HG02870 (cell line): Measurements from ENCODE around the gene HOXA3.

ENCODE experiments used
- ATAC-seq: cut with Tn5 transposase; IDR thresholded peaks from one replicate; pipeline ENCODE4 v1.9.1; 2021; ENCODE audit warnings: mild to moderate bottlenecking, moderate library complexity; ENCODE audit not compliant: unreplicated experiment

HOXA3 gene

DNA sequence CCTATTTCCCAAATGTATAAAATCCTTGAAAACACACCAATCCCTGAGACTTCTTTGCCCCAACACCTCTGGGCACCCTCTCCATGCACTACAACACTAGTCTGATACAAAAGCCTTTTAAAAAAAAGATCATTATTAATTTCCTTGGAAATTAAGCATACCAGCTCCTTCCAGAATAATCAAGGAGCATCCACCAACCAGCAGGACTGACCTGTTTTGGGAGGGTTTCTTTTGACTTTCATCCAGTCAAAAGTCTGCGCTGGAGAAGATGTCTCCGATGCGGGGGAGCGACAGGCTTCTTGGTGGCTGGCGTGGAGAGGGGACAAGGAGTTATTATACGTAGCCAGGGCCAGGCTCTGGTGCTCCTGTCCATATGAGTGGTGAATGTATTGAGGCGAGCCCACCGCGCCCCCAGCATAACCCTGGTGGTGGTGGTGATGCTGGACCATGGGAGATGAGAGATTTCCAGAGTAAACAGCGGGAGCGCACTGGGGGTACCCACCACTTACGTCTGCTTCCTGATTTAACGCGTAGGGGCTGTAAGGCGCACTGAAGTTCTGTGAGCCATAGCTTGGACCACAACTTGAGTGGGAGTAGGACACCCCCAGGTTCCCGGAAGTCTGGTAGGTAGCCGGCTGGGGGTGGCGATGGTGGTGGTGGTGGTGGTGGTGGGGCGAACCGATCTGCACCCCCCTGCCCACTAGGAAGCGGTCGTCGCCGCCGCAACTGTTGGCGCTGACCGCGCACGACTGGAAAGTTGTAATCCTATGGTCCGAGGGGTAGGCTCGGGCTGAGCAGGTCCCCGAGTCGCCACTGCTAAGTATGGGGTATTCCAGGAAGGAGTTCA lies 57.1 kb downstream of the HOXA3 start:
- ATAC-seq: peak; percentile 10

DNA sequence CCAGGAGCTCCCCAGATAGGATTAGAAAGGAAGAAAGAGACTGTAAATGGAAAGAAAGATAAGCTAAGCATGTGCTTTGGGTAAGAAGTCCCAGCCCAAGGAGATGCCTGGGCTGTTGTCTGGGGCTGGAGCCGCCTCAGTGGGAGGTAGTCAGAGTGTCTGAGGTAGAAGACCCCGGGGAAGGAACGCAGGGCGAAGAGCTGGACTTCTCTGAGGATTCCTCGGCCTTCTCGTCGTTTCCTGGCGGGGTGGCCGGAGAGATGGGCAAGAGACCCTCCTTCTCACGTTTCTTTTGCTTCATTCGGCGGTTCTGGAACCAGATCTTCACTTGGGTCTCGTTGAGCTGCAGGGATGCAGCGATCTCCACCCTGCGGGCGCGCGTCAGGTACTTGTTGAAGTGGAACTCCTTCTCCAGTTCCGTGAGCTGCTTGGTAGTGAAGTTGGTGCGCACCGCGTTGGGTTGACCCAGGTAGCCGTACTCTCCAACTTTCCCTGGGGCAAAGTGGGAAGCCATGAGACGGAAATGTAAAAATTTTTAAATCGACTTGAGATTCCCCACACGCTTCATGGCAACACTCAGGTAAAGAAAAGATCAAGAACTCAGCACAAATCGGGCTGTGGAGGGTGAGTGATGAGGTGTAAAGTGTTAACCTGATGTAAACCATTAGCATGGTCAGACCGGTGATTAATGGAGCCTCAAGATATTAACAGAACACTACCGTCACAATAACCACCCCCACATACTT lies 57.9 kb downstream of the HOXA3 start:
- no peak for ATAC-seq

DNA sequence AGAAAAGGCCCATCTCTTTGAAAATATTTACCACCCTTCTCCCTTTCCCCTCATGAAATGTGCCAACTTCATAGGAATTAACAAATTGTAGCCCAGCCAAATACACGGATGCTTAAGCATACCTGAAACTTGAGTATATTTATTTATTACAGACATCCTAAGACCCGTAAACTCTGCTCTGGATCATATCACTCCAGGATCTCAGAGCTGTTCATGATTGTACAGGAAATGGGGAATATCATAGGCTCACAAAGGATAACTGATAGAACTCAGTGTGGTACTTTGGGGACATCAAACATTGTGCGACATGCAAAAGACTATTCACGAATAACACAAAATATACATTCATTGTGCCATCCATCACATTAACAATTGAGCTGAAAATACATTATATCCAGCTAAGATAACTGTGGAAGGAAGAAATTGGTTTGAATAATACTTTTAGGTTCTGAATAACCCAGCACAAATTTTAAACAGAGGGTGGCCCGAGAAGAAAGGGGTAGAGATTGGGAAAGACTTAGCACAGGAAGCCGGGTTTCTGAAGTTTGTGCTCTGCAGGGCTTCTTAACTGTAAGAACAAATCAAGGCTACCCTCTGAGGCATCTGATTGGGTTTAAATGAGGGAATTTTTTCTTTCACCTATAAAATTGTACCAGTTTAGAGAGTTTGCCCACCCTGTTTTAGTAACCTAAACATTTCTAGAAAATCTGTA lies 59.0 kb downstream of the HOXA3 start:
- no peak for ATAC-seq

DNA sequence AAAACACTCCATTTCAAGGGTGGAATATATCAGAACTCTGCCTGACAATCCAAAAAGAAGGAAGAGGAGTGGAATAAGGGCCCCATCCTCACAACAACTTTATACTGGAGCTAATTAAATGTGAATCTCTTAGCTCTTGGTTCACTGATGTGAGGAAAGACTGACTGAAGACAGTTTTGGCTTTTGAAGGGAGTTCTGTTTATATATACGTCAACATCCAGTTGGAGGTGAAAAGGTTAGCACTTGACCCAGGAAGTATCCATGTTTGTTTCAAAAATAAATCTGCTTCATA lies 59.6 kb downstream of the HOXA3 start:
- ATAC-seq: no peak

DNA sequence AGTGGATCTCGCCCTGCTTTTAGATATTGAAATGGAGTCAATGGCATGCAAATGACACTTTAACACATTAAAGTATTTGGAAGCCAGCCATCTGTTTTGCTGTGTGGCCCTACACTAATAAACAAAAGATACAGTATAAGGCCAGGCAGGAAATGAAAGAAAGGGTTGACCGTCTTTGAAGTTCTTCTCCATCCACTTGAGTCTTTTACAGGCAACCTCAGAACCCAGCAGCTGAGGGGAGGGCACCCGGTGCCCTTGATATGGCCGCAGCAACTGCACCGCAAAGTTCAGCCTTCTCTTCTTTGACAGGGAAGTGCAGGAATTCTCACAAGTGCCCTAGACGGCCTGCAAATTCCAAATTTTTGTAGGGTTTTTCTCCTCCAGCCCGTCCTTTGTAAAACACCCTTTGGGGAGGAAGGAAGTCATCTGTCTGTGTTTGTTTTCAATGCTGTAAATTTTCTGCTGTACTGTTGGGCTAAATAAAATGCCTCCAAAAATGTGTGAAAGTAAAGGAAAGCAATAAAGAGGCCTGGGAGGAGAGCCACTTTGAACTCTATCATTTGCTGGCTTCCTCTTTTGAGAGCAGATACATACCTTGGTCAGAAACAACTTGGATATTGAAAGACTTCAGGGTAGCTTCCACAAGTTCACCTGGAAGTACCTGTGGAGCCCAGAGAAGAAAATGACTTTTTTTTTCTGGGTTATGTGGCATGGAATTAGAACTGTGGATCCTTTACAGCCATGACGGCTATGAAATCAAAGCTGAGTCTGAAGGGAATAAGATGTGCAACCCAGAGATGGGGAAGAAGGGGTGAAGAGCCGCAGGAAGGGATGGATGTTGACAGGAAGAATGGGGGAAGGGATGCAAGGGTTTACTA lies 60.2 kb downstream of the HOXA3 start:
- ATAC-seq: no peak

DNA sequence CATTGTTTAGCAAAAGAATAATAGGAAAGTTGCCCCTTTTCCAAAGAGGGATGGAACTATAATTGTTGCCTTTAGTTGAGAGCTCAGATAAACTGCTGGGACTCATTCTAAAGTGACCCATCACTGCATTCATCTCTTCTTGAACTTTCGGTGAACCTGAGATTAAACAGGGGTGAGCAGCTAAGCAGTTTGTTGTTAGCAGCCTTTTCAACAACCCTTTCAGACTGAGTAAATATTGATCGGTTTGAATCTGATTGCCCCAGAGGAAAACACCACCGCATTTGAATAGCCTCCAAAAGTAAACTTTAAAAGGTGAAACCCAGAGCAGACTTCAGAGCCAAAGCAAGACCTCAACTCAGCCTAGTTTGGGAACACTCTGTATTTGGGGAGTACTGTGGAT lies 61.3 kb downstream of the HOXA3 start:
- ATAC-seq: no peak

DNA sequence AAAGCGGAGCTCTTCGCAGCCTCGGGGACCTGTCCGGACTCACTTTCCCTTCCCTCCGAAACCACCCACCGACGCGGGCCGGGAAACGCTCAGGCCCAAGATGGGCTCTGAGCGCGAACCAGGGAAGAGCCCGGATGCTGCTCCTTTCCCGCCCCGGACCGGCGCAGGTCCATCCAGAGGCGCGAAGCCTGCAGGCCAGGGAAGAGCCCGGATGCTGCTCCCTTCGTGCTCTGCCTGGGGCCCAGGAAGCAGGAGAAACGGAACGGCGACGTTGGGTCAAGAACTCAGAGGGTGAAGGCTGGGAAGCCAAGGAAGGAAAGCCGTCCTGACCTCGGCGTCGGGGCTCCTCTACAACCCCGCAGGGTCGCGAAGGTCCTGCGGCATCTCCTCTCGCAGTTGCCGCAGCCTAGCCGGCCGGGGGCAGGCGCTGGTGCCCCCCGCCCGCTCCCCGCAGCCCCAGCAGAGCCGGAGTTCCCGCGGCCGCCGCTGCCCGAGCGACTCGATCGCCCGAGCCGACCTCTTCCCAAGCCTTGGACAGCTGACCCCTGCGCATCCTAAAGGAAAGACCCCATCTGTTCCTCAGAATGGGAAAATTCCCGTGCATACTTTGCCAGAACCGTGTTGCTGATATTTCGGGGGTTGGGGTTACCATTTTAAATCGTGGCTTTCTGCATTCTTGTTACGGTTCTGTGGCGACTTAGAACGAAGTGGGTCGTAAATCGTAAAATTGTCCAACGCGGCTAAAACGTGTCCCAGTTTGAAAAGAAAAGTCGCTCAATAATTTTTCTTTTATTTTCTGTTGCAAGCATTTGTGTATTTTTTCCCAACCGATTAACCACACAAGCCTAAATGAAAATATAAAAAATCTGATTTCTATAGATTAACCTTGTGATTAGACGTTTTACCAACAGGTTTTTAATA lies 64.1 kb downstream of the HOXA3 start:
- ATAC-seq: no peak

DNA sequence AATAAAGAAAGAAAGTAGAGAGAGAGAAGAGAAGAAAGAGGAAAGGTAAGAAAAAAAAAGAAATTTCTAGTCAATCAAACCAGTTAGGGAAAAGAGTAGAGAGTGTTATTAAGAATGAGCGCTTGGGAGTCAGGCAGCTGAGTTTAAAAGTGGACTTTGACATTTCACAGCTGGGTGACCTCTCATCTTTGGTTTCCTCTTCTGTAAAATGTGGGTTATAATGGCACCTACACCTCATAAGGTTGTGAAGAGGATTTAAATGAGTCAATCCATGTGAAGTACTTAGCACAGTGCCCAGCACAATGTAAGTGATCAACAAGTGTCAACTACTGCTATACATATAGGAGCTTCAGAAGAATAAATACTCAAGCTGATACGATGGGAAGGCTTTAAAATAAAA lies 68.7 kb downstream of the HOXA3 start:
- ATAC-seq: no peak

DNA sequence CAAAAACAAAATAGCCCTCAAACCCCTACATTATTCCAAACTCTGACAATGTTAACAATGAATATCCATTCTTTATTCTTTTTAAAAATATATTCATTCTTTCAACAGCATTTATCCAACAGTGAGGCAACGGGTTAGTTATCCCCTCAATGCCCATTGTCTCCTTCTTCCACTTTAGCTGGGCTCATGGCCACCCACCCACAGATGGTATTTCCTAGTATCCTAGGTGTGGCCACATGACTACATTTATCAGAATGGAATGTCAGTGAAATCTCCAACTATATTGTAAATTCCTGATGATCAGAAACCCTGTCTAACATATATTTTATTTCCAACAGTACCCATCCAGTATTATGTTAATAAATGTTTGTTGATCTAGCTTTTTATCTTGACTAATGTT lies 70.2 kb downstream of the HOXA3 start:
- ATAC-seq: no peak

DNA sequence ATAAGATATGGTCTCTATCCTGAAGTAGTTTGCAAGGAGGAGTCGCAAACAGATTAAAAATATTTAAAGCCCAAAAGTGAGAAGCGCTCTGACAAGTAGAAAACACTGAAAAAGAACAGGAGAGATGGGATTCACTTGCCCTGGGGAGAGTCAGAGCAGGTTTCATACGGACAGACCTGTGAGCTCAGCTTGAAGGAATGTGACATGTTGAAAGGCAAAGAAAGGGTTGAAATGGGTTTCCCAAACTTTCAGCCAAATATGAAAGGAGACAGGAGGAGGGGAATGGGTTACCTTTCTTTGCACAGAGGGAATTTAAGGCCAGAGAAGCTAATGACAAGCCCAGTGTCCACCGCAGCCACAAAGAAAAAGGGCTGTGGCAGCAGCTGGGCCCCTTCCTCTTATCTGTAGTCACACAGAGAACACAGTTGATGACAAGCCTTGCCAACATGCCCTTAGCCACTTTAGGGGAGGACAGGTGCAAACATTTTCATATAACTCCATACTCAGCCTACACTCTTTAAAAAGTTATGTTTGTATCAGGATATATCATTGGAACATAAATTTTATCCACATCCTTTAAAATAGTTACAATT lies 71.4 kb downstream of the HOXA3 start:
- no peak for ATAC-seq

DNA sequence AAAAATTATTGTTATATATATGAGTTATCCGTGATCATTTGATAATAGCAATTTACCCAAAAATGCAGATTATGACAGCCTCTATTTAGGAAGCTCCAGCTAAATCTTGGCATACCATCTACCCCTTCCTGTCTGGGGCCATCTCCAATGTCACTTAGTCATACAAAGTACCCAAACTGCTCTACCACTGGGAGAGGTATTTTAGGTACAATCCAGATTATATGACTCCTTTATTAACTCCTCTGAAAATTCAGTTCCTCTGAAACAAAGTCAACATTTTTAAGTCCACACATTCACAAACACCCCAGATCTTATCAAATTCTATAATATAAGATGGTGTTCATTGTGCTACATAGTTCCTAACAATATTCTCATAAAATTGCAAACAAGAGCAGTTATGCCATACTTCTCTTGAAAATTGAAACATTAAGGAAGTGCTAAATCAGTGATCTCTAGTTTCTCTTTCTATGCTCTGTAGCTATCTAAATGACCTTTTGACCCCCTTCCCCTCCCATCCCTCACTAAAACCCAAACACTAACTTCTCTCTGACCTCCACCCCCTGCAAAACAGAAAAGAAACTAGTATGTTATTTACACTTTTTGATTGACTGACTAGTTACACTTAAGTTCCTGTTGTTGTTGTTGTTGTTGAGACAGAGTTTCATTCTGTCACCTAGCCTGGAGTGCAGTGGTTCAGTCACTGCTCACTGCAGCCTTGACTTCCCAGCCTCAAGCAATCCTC lies 73.0 kb downstream of the HOXA3 start:
- ATAC-seq: no peak

DNA sequence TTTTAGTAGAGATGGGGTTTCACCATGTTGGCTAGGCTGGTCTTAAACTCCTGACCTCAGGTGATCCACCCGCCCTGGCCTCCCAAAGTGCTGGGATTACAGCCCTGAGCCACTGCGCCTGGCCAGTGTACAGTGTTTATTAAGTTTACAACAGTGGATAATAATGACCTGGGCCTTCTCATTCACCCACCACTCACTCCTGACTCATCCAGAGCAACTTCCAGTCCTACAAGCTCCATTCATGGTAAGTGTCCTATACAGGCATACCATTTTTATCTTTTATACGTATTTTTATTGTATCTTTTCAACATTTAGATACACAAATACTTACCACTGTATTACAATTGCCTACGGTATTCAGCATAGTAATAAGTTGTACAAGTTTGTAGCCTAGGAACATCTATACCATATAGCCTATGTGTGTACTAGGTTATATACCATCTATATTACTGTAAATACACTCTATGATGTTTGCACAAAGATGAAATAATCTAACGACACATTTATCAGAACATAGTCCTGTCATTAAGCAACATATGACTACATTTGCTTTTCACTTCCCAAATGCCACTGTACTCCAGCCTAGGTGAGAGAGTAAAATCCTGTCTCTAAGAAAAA lies 73.7 kb downstream of the HOXA3 start:
- no peak for ATAC-seq

DNA sequence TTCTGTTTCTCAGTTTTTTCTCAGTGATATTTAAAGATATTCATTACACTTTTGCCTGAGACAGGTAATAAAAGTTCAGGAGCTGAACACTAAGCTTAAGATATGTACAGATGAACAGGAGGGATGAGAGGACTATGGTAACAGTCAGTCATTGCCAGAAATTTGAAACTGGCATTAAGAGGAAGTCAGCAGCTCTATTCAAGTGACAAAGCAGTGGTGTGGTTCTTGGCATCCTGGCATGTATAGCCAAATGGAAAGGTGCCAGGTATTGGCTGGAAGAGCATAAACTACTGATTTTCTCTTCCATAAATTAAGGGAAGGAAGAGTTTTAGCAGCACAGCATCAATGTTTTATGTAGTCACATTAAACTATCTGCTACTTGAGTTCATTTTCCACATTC lies 79.3 kb downstream of the HOXA3 start:
- ATAC-seq: no peak

DNA sequence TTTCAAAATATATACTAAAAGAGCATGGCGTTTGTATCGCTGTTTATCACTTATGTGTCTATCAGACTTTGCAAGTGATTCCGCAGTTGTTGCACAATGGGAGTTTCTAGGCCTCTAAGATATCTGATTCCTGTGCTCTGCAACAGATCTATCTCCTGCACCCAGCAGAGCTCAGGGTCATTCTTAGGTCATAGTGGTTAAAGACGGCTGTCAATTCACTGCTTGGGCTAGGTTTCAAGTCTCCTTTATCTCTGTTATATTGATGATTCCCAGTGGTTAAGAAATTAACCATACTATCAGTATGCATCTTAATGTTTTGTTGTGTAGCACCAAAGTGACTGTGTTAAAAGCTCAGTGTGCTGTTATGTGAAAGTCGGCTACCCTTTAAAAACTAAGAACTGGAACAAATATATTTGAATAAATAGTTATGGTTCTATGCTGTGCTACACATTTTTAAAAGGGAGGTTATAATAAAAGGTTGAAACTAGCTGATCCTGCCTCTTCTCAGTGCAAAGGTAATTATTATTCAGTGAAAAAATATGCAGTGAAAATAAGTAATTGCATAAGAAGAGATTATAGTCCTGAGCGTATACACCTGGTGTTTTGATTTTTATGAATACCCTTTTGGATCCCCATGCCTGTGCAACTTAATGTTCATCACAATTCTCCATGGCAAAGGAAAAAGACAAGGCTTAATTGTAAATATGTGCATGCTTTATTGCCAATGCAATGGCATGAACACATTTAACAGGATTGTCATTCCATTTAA lies 80.6 kb downstream of the HOXA3 start:
- no peak for ATAC-seq

DNA sequence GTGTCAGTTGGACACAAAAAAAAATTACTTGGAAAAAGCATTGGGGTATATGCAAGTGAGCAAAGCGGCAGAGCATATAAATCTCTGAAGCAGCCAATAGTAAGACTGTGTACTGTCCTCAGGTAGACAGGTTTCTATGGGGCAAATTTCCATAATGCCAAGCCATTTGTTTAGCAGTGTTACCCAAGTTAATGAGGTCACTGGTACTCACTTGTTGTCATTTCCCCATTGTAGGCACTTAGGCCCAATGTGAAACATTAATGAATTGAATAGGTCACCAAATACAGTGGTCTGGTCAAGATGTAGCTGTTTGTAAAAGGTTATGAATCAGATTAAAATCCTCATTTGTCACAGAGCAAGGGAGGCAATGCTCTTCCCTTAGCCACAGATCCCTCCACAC lies 84.1 kb downstream of the HOXA3 start:
- ATAC-seq: no peak

DNA sequence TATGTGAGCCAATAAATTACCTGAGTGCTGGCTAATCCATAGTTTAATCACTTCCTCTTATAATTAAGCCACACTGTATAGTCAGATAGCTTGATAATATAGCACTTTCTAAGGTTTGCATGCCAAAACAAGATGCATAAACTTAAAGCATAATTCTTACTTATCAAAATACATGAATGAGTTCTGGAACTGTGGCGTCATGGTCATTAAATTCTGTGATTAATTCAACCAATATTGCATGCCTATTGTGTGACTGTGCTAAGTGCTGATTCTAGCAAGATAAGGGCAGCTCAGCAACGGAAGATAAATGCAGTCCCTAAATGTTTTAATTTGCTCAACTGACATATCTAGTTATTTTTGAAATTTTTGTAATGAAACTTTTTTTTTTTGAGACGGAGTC lies 86.2 kb downstream of the HOXA3 start:
- ATAC-seq: no peak

DNA sequence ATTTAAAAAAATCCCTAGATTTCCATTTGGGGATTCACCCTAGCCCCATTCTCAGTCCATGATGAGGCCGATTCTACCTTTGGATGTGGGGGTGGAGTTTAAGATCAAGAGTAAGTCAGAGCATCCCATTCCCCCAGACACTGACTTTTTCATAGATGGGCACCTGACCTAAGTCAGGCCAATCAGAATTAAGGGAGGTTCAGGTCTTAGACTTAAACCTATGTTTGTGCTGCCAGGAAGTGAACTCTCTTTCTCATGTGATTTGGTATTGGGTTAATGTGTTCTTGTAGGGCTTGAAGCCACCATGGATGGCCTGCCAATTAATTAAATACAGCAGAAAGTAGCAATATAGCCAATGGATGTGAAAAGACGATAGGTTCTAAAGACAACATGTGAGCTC lies 86.7 kb downstream of the HOXA3 start:
- ATAC-seq: no peak

DNA sequence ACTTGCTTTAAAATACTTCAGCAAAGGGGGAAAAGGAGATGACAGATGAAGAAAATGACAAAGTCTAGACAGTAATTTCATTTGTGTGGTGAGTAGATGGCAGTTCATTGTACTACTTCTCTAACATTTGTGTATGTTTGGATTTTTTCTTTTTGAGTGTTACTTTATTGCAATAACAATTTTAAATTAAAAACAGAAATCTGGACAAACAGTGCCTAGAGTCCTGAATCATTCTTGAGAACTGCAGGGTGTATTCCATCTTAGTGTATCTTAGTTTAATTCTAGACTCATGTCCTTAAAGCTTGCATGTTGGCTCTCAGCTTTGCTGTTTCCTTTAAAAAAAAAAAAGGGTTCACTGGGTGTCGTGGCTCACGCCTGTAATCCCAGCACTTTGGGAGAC lies 87.7 kb downstream of the HOXA3 start:
- no peak for ATAC-seq
